Fibroblast of lung (primary cell): Measurements from ENCODE around the gene RSRP1. TPM values are rescaled to one million over a fixed set of nuclear protein-coding genes. Genes with fewer than 3 reads are reported as not detected.

Experiments used
- DNase-seq, 2 donors: peaks; one replicate each; pipeline versions ENCODE4 v3.0.0 to v3.0.0-alpha.2; 2010; ENCODE audit warnings: low read depth in 2 of 2
- H2AFZ ChIP-seq: 2 replicates; pipeline ENCODE4 v1.5.1; 2012; ENCODE audit warnings: low read length, control low read depth, inconsistent platforms
- H3K27ac ChIP-seq: 2 replicates; pipeline ENCODE4 v1.5.1; 2011; ENCODE audit warnings: low read length, control low read depth; ENCODE audit not compliant: insufficient read depth
- H3K27me3 ChIP-seq: 2 replicates; pipeline ENCODE4 v1.5.1; 2011; ENCODE audit warnings: mild to moderate bottlenecking, low read length; ENCODE audit not compliant: control insufficient read depth, insufficient read depth
- H3K36me3 ChIP-seq: 2 replicates; pipeline ENCODE4 v1.5.1; 2011; ENCODE audit warnings: low read length; ENCODE audit not compliant: control insufficient read depth, insufficient read depth
- H3K4me1 ChIP-seq: 2 replicates; pipeline ENCODE4 v1.5.1; 2011; ENCODE audit warnings: low read length; ENCODE audit not compliant: control insufficient read depth, insufficient read depth; ENCODE audit errors: extremely low read depth
- H3K4me2 ChIP-seq: 2 replicates; pipeline ENCODE4 v1.5.1; 2011; ENCODE audit warnings: low read length, control low read depth; ENCODE audit not compliant: insufficient read depth; ENCODE audit errors: extremely low read depth
- H3K4me3 ChIP-seq, 4 experiments: fragments of 200-600 bp in 1 of 4; sonication (generic) in 1 of 4; replicated peaks in 1 of 4; 2 replicates each; pipeline ENCODE4 v1.5.1; 2011 to 2016; ENCODE audit warnings: low read length in 4 of 4, low read depth in 3 of 4, mild to moderate bottlenecking in 3 of 4, control low read depth in 2 of 4, inconsistent platforms in 1 of 4, mixed read lengths in 1 of 4; ENCODE audit not compliant: insufficient read depth in 1 of 4; ENCODE audit errors: control extremely low read depth in 1 of 4
- H3K79me2 ChIP-seq: 2 replicates; pipeline ENCODE4 v1.5.1; 2012; ENCODE audit warnings: mild to moderate bottlenecking, low read length, inconsistent platforms; ENCODE audit not compliant: control insufficient read depth, insufficient read depth
- H3K9ac ChIP-seq: 2 replicates; pipeline ENCODE4 v1.5.1; 2011; ENCODE audit warnings: mild to moderate bottlenecking, low read length, control low read depth; ENCODE audit not compliant: insufficient read depth
- H3K9me3 ChIP-seq: 2 replicates; pipeline ENCODE4 v1.5.1; 2012; ENCODE audit warnings: low read depth, low read length; ENCODE audit not compliant: control insufficient read depth, insufficient read depth
- H4K20me1 ChIP-seq: 2 replicates; pipeline ENCODE4 v1.5.1; 2011; ENCODE audit warnings: low read length; ENCODE audit not compliant: control insufficient read depth, insufficient read depth; ENCODE audit errors: extremely low read depth
- CTCF ChIP-seq, 2 donors: IDR thresholded peaks in 1 of 2; conservative IDR thresholded peaks in 1 of 2; 1 replicate in 1 of 2; 2 replicates in 1 of 2; pipeline ENCODE4 v1.5.1; 2011 to 2012; ENCODE audit warnings: low read length in 2 of 2, control low read depth in 1 of 2, inconsistent platforms in 1 of 2, low read depth in 1 of 2, mild to moderate bottlenecking in 1 of 2
- EZH2 ChIP-seq: IDR thresholded peaks from 2 replicates; pipeline ENCODE4 v1.5.1; 2012; ENCODE audit warnings: low read length, control low read depth, mild to moderate bottlenecking; ENCODE audit errors: missing control alignments
- polyA plus RNA-seq, 2 donors: library from polyadenylated mRNA; depleted of rRNA in 1 of 2; stranded (reverse) in 1 of 2; unstranded in 1 of 2; fragments of >200 nt; gene quantifications; 2 replicates each; pipeline ENCODE4 v1.2.1, GENCODE V29; 2011 to 2012; ENCODE audit warnings: missing spikeins in 1 of 2
- total RNA-seq: library from RNA; depleted of rRNA; stranded (reverse); fragments of >200 nt; gene quantifications from 2 replicates; pipeline ENCODE4 v1.2.1, GENCODE V29; 2014

Gene RSRP1
- total and polyA plus RNA-seq, 2 donors (not counting 1 experiment from before 2014, with no cell fraction given) = 37.9 to 123 TPM

- Histone ChIP-seq H3K27me3 (no peaks in the 10 kb centered on the region), H3K27ac (no peak overlapping the region), H3K4me3 (no peak overlapping the region), H3K9me3 (no peaks in the 10 kb centered on the region), H4K20me1 (no peaks in the 10 kb centered on the region), H3K79me2 (no peaks in the 10 kb centered on the region), H3K36me3 (no peaks in the 10 kb centered on the region), H2AFZ (no peak overlapping the region), H3K4me1 (no peaks in the 10 kb centered on the region), H3K4me2 (no peak overlapping the region), H3K9ac (no peak overlapping the region)
- TF ChIP-seq EZH2 = no peak
- no peak for TF ChIP-seq CTCF (conservative IDR thresholded peaks at IDR 0.05 in 1 of 2, IDR thresholded peaks at IDR 0.05 in 1 of 2; ENCODE audit: low read depth in 1 of 2, low read length in 2 of 2)
- DNase-seq = no peak
Measured at GRCh38 chr1:25217015-25217414, 30.2 kb downstream of the RSRP1 start.

DNA sequence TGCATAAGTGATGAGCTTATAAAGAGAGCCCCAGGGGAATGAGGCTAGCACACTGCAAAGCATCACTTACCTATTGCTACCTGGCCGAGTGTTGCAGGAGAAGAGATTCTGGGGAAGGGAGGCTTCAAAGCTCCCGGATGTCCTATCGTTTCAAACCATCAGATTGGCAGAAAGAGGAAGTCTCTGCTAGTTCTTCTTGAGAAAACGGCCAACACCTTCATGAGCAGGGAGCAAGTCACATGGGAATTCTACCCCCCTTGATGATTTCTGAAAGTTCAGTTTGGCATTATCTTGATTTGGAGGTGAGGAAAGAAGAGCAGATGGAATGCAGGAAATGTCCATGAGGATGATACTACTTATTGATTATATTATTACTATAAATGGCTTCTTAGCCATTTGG, 31.1 kb downstream of the RSRP1 start:
- Histone ChIP-seq H3K27ac (no peak overlapping the region), H3K4me1 (no peaks in the 10 kb centered on the region), H3K27me3 (no peaks in the 10 kb centered on the region), H3K36me3 (no peaks in the 10 kb centered on the region), H4K20me1 (no peaks in the 10 kb centered on the region), H3K4me3 (no peak overlapping the region), H3K79me2 (no peaks in the 10 kb centered on the region), H3K4me2 (no peak overlapping the region), H3K9ac (no peak overlapping the region), H3K9me3 (no peaks in the 10 kb centered on the region), H2AFZ (no peak overlapping the region)
- no peak for DNase-seq
- no peak for TF ChIP-seq CTCF (conservative IDR thresholded peaks at IDR 0.05 in 1 of 2, IDR thresholded peaks at IDR 0.05 in 1 of 2; ENCODE audit: low read depth in 1 of 2, low read length in 2 of 2)
- no peak for TF ChIP-seq EZH2

- Histone ChIP-seq H3K27ac (no peak overlapping the region), H3K27me3 (no peaks in the 10 kb centered on the region), H4K20me1 (no peaks in the 10 kb centered on the region), H3K9ac (no peak overlapping the region), H3K36me3 (no peaks in the 10 kb centered on the region), H3K4me3 (no peak overlapping the region), H2AFZ (no peak overlapping the region), H3K79me2 (no peaks in the 10 kb centered on the region), H3K9me3 (no peaks in the 10 kb centered on the region), H3K4me2 (no peak overlapping the region), H3K4me1 (no peaks in the 10 kb centered on the region)
- DNase-seq = no peak
- no peak for TF ChIP-seq CTCF (conservative IDR thresholded peaks at IDR 0.05 in 1 of 2, IDR thresholded peaks at IDR 0.05 in 1 of 2; ENCODE audit: low read depth in 1 of 2, low read length in 2 of 2)
- TF ChIP-seq EZH2 = no peak
Measured at GRCh38 chr1:25212725-25213124, 34.5 kb downstream of the RSRP1 start.
